H1 (cell line): Measurements from ENCODE around the gene ARHGEF3. TPM values are rescaled to one million over a fixed set of nuclear protein-coding genes. Genes with fewer than 3 reads are reported as not detected.

Source experiments
- CTCF ChIA-PET: fragments of 300-600 bp; sonication (Branson Sonifier 250); formaldehyde crosslinking; loops from one replicate; lab custom pipeline; 2021; ENCODE audit not compliant: partially characterized antibody; lab: Charles Lee
- POLR2A ChIA-PET: fragments of 300-600 bp; sonication (Branson Sonifier 250); formaldehyde crosslinking; loops from one replicate; lab custom pipeline; 2021; ENCODE audit warnings: inconsistent platforms; ENCODE audit not compliant: partially characterized antibody; lab: Charles Lee
- DNase-seq, 2 experiments: peaks; one replicate each; pipeline versions ENCODE4 v3.0.0 to v3.0.0-alpha.2; 2010 to 2022; ENCODE audit warnings: low spot score in 2 of 2, low read depth in 1 of 2, mixed read lengths in 1 of 2
- FAIRE-seq: peaks from 2 replicates; lab custom pipeline; 2011; peaks lifted over from hg19 to GRCh38; lab: Jason Lieb, UNC
- H2AFZ ChIP-seq: 2 replicates; pipeline ENCODE4 v1.8.1; 2012; ENCODE audit warnings: low read length, inconsistent platforms
- H2AK5ac ChIP-seq: 2 replicates; pipeline ENCODE4 v1.6.1; 2013; ENCODE audit warnings: low read depth, low read length
- H2BK120ac ChIP-seq: replicated peaks from 2 replicates; pipeline ENCODE3; 2013; ENCODE audit warnings: low read depth, low read length, inconsistent platforms
- H2BK12ac ChIP-seq: 2 replicates; pipeline ENCODE4 v1.6.1; 2013; ENCODE audit warnings: low read depth, low read length
- H2BK15ac ChIP-seq: 2 replicates; pipeline ENCODE4 v1.6.1; 2013; ENCODE audit warnings: low read length
- H2BK20ac ChIP-seq: 2 replicates; pipeline ENCODE4 v1.6.1; 2013; ENCODE audit warnings: low read length
- H2BK5ac ChIP-seq: 2 replicates; pipeline ENCODE4 v1.6.1; 2013; ENCODE audit warnings: low read depth, low read length
- H3K14ac ChIP-seq: 2 replicates; pipeline ENCODE4 v1.6.1; 2013; ENCODE audit warnings: inconsistent platforms; ENCODE audit not compliant: insufficient read length
- H3K18ac ChIP-seq: 2 replicates; pipeline ENCODE4 v1.6.1; 2013; ENCODE audit warnings: low read length; ENCODE audit errors: extremely low read depth
- H3K23ac ChIP-seq: 2 replicates; pipeline ENCODE4 v1.6.1; 2013; ENCODE audit warnings: inconsistent platforms; ENCODE audit not compliant: insufficient read length
- H3K23me2 ChIP-seq: 2 replicates; pipeline ENCODE4 v1.6.1; 2013; ENCODE audit warnings: low read depth, low read length
- H3K27ac ChIP-seq: 2 replicates; pipeline ENCODE4 v1.6.1; 2011; ENCODE audit warnings: low read depth, low read length, inconsistent platforms
- H3K27me3 ChIP-seq, 4 experiments: replicated peaks in 1 of 4; 1 replicate in 1 of 4; 2 replicates in 3 of 4; pipeline versions ENCODE4 v1.6.1 to v1.8.1; 2011 to 2013; ENCODE audit warnings: low read length in 3 of 4, mild to moderate bottlenecking in 3 of 4, inconsistent platforms in 2 of 4, mixed read lengths in 2 of 4, moderate library complexity in 1 of 4; ENCODE audit not compliant: control insufficient read depth in 3 of 4, insufficient read depth in 3 of 4; ENCODE audit errors: extremely low read depth in 1 of 4
- H3K36me3 ChIP-seq, 4 experiments: 2 replicates each; pipeline versions ENCODE4 v1.6.1 to v1.8.1; 2011 to 2013; ENCODE audit warnings: mild to moderate bottlenecking in 4 of 4, low read length in 3 of 4, moderate library complexity in 2 of 4, control low read depth in 1 of 4, inconsistent platforms in 1 of 4; ENCODE audit not compliant: insufficient read depth in 4 of 4, control insufficient read depth in 2 of 4
- H3K4ac ChIP-seq: replicated peaks from 2 replicates; pipeline ENCODE3; 2013; ENCODE audit warnings: low read length, low read depth, mixed read lengths, inconsistent platforms; ENCODE audit not compliant: insufficient read length
- H3K4me1 ChIP-seq, 4 experiments: replicated peaks in 1 of 4; 1 replicate in 1 of 4; 2 replicates in 3 of 4; pipeline versions ENCODE4 v1.6.1 to v1.8.1; 2011 to 2013; ENCODE audit warnings: low read length in 3 of 4, inconsistent platforms in 2 of 4, mixed read lengths in 1 of 4; ENCODE audit not compliant: insufficient read depth in 4 of 4, control insufficient read depth in 3 of 4
- H3K4me2 ChIP-seq, 2 experiments: 2 replicates each; pipeline versions ENCODE4 v1.6.1 to v1.8.1; 2011 to 2013; ENCODE audit warnings: low read depth in 2 of 2, low read length in 2 of 2, control low read depth in 1 of 2, inconsistent platforms in 1 of 2, mild to moderate bottlenecking in 1 of 2; ENCODE audit not compliant: insufficient read depth in 1 of 2
- H3K4me3 ChIP-seq, 4 experiments: fragments of 200-600, 300-600 bp in 1 of 4; sonication (generic), shearing (Covaris generic), sonication (Bioruptor Twin) in 1 of 4; 2 replicates each; pipeline versions ENCODE4 v1.5.1 to v1.8.1; 2011 to 2016; ENCODE audit warnings: low read length in 4 of 4, low read depth in 3 of 4, control low read depth in 2 of 4, inconsistent platforms in 2 of 4, mild to moderate bottlenecking in 2 of 4, mixed read lengths in 1 of 4, moderate library complexity in 1 of 4; ENCODE audit not compliant: insufficient read depth in 2 of 4; ENCODE audit errors: extremely low read depth in 1 of 4
- H3K56ac ChIP-seq: replicated peaks from 2 replicates; pipeline ENCODE3; 2013; ENCODE audit warnings: low read depth, mild to moderate bottlenecking, mixed read lengths, low read length, inconsistent platforms; ENCODE audit not compliant: insufficient read length
- H3K79me1 ChIP-seq: 2 replicates; pipeline ENCODE4 v1.6.1; 2013; ENCODE audit warnings: low read depth, low read length, control low read depth
- H3K79me2 ChIP-seq, 2 experiments: 2 replicates each; pipeline versions ENCODE4 v1.6.1 to v1.8.1; 2012 to 2013; ENCODE audit warnings: low read length in 2 of 2, mild to moderate bottlenecking in 2 of 2, inconsistent platforms in 1 of 2; ENCODE audit not compliant: insufficient read depth in 2 of 2, control insufficient read depth in 1 of 2
- H3K9ac ChIP-seq, 4 experiments: replicated peaks in 1 of 4; 1 replicate in 1 of 4; 2 replicates in 3 of 4; pipeline versions ENCODE4 v1.6.1 to v1.8.1; 2011 to 2013; ENCODE audit warnings: low read depth in 3 of 4, low read length in 3 of 4, control low read depth in 2 of 4, mild to moderate bottlenecking in 2 of 4, moderate library complexity in 2 of 4, inconsistent platforms in 1 of 4; ENCODE audit errors: extremely low read depth in 1 of 4
- H3K9me3 ChIP-seq, 2 experiments: 2 replicates each; pipeline versions ENCODE4 v1.6.1 to v1.8.1; 2012 to 2013; ENCODE audit warnings: mild to moderate bottlenecking in 2 of 2, moderate library complexity in 2 of 2, control low read depth in 1 of 2, inconsistent platforms in 1 of 2, low read depth in 1 of 2, low read length in 1 of 2, mixed read lengths in 1 of 2; ENCODE audit not compliant: insufficient read depth in 2 of 2
- H4K20me1 ChIP-seq, 2 experiments: replicated peaks in 1 of 2; 2 replicates each; pipeline versions ENCODE3 to v1.8.1; 2011 to 2013; ENCODE audit warnings: inconsistent platforms in 2 of 2, low read length in 2 of 2, mild to moderate bottlenecking in 1 of 2; ENCODE audit not compliant: insufficient read depth in 2 of 2, control insufficient read depth in 1 of 2
- H4K5ac ChIP-seq: 2 replicates; pipeline ENCODE4 v1.6.1; 2013; ENCODE audit warnings: low read length, low read depth, mixed read lengths, inconsistent platforms; ENCODE audit not compliant: insufficient read length
- H4K8ac ChIP-seq: 2 replicates; pipeline ENCODE4 v1.8.0; 2013; ENCODE audit warnings: mild to moderate bottlenecking, moderate library complexity, low read length, inconsistent platforms; ENCODE audit not compliant: insufficient read depth; ENCODE audit errors: extremely low read depth
- H4K91ac ChIP-seq: replicated peaks from 2 replicates; pipeline ENCODE3; 2013; ENCODE audit warnings: low read length, mixed read lengths, inconsistent platforms; ENCODE audit not compliant: insufficient read length
- ASH2L ChIP-seq: fragments of 200-600, 300-600 bp; sonication (generic); IDR thresholded peaks from one replicate; pipeline ENCODE4 v1.7.1; 2017; ENCODE audit warnings: low read length
- ATF3 ChIP-seq: IDR thresholded peaks from 2 replicates; pipeline ENCODE4 v1.6.1; 2011; ENCODE audit warnings: low read depth, mild to moderate bottlenecking, low read length; ENCODE audit not compliant: insufficient read depth
- CREB1 ChIP-seq: IDR thresholded peaks from 2 replicates; pipeline ENCODE4 v1.6.1; 2012; ENCODE audit warnings: inconsistent platforms
- RBBP5 ChIP-seq: IDR thresholded peaks from 2 replicates; pipeline ENCODE4 v1.7.1; 2012; ENCODE audit warnings: low read depth, mild to moderate bottlenecking, inconsistent platforms, low read length, moderate library complexity, borderline replicate concordance
- RNF2 ChIP-seq: fragments of 200-900, 300-1000 bp; sonication (generic); IDR thresholded peaks from 2 replicates; pipeline ENCODE4 v1.7.1; 2016; ENCODE audit warnings: borderline replicate concordance, low read depth, mild to moderate bottlenecking, antibody characterized with exemption, low read length; ENCODE audit not compliant: poor library complexity, severe bottlenecking; ENCODE audit errors: missing control alignments
- SAP30 ChIP-seq: fragments of 300-600 bp; sonication (generic); IDR thresholded peaks from 2 replicates; pipeline ENCODE4 v1.7.1; 2012; ENCODE audit warnings: low read length, moderate library complexity, mild to moderate bottlenecking, inconsistent platforms; ENCODE audit not compliant: insufficient read depth, insufficient replicate concordance
- TBP ChIP-seq: IDR thresholded peaks from 2 replicates; pipeline ENCODE4 v1.6.1; 2011; ENCODE audit warnings: low read depth, low read length, improper control_type of control experiment
- TEAD4 ChIP-seq: IDR thresholded peaks from 2 replicates; pipeline ENCODE4 v1.6.1; 2012; ENCODE audit warnings: low read depth, low read length, inconsistent platforms, mixed read lengths
- whole genome bisulfite sequencing, 2 experiments: shearing (Covaris generic) in 1 of 2; methylation state at CpG; one replicate each; pipeline versions ENCODE4 v1.1.6 to v1.1.7; 2013 to 2015; ENCODE audit warnings: low lambda C conversion rate in 2 of 2, mixed read lengths in 2 of 2, inconsistent platforms in 1 of 2, low coverage in 1 of 2, missing lambda C conversion rate in 1 of 2; ENCODE audit not compliant: insufficient replicate concordance in 2 of 2, insufficient coverage in 1 of 2, insufficient read length in 1 of 2; ENCODE audit errors: extremely low coverage in 1 of 2, missing lambda C conversion rate in 1 of 2; 5-methylcytosine and 5-hydroxymethylcytosine counted together
- polyA plus RNA-seq, 7 experiments: library from polyadenylated mRNA; depleted of rRNA in 3 of 7; stranded (reverse) in 5 of 7; unstranded in 2 of 7; fragments of >200 nt in 5 of 7; fragments of 200-250 nt in 2 of 7; gene quantifications; 1 replicate in 5 of 7; 2 replicates in 1 of 7; 4 replicates in 1 of 7; pipeline versions ENCODE4 v1.2.1 to v1.2.3, GENCODE V29; 2011 to 2013; ENCODE audit warnings: missing spikeins in 2 of 7, mixed read lengths in 2 of 7
- total RNA-seq: library from RNA; stranded (reverse); fragmentation: NEBNext Ultra II Directional; extraction: Animal tissue kit (Norgen Biotek cat#: 25700); gene quantifications from 2 replicates; pipeline ENCODE4 v1.2.1, GENCODE V29; 2021
- TF ChIP-seq, protein P1 (sequence below): IDR thresholded peaks from 2 replicates; pipeline ENCODE4 v1.6.1; 2012; ENCODE audit warnings: inconsistent platforms

Gene ARHGEF3
- total and polyA plus RNA-seq, 2 of the 8 experiments (the other 6 are each of a cell fraction or from before 2014, with no cell fraction given) = 2.8 to 6.0 TPM

GRCh38 chr3:56795829-56796185 lies 5.9 kb downstream of the ARHGEF3 start:
- no peak overlapping the region for H2AK5ac ChIP-seq
- no peak overlapping the region for H3K4ac ChIP-seq
- FAIRE-seq (no peak), DNase-seq (no peak)
- no peaks in the 10 kb centered on the region for H4K20me1 ChIP-seq
- no peaks in the 10 kb centered on the region for H3K79me1 ChIP-seq
- no peak overlapping the region for H3K18ac ChIP-seq
- H2BK15ac ChIP-seq = no peak overlapping the region
- H2BK12ac ChIP-seq = no peak overlapping the region
- WGBS, 2 experiments = 77% methylated on average over 5 of the region's 6 CpGs; no CpG with 5 or more reads in 1 of the 2 experiments
- no peak overlapping the region for H4K91ac ChIP-seq
- H3K23ac ChIP-seq = no peak overlapping the region
- peaks cover 0 to 4% (median 2%) of the 10 kb centered on the region in 4 experiments; a peak in 3 of 7 replicates for H3K27me3 ChIP-seq
- H3K4me1 ChIP-seq = 0 out of 7 replicates have a peak, but pooled peaks cover 0 to 1% (median 0%) of the 10 kb centered on the region in 4 experiments
- no peak overlapping the region for H3K4me3 ChIP-seq
- H3K9ac ChIP-seq = no peak overlapping the region
- H4K8ac ChIP-seq = no peak overlapping the region
- no peak overlapping the region for H2BK20ac ChIP-seq
- CTCF ChIA-PET = interaction anchor here (8.2 kb wide), 1 partner anchor 92 kb away, joined by 81 read pairs; no protein-coding TSS in a partner anchor
- no peak overlapping the region for H3K56ac ChIP-seq
- no peak overlapping the region for H2BK120ac ChIP-seq
- H3K23me2 ChIP-seq = no peaks in the 10 kb centered on the region
- no peaks in the 10 kb centered on the region for H3K9me3 ChIP-seq
- no peak overlapping the region for H4K5ac ChIP-seq
- POLR2A ChIA-PET = no interaction called here
- H2BK5ac ChIP-seq = no peak overlapping the region
- no peak overlapping the region for H3K4me2 ChIP-seq
- H2AFZ ChIP-seq = no peak overlapping the region
- no peak overlapping the region for H3K27ac ChIP-seq
- TF ChIP-seq ATF3 (no peak), TBP (no peak), CREB1 (no peak), RNF2 (no peak), RBBP5 (no peak), TEAD4 (no peak), SAP30 (no peak), ASH2L (no peak)
- TF ChIP-seq, protein P1, sequence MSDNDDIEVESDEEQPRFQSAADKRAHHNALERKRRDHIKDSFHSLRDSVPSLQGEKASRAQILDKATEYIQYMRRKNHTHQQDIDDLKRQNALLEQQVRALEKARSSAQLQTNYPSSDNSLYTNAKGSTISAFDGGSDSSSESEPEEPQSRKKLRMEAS = no peak
- no peaks in the 10 kb centered on the region for H3K79me2 ChIP-seq
- H3K36me3 ChIP-seq = no peaks in the 10 kb centered on the region
- H3K14ac ChIP-seq = no peak overlapping the region
